ENCODE data around the gene NINL.

Gene NINL

DNA sequence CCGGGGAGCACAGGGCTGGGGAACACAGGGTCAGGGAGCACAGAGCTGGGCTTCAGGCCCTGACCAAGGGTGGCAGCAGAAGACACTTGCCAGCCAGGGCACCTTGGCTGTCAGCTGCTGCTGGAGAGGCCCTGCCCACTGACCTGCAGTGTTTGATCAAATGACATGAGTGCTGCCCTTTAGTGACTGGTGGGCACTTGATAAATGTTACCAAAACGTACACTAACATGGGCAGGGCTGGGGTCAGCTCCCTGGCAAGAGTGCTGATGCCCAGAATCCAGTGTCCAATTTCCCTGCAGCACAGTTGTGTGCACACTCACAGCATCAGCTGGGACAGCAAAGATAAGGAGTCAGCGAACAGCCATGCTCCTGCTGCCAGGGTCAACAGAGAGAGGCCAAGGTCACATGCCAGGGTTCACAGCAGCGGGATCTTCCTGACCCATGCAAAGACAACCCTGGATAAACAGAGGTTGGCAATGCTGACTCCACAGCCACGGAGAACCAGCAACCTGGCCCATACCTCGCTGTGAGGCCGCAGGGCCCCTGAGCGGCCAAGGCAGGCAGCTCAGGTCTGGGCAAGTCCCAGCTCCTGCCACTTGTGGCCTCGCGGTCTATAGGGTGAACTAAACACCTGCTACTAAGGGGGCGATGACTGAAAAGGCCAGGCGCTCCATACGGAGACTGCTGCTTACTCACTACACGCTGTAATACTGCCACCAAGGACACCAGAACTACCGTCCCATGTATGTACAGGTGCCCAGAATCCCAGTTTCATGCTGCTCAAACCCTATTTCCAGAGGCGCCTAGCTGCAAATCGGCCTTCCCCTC is 46.3 kb downstream of the NINL start:
- H3K27me3 Mint-ChIP-seq: no peaks in the 10 kb centered on the region
- no peak overlapping the region for H3K27ac Mint-ChIP-seq
- H3K4me3 Mint-ChIP-seq: no peak overlapping the region

DNA sequence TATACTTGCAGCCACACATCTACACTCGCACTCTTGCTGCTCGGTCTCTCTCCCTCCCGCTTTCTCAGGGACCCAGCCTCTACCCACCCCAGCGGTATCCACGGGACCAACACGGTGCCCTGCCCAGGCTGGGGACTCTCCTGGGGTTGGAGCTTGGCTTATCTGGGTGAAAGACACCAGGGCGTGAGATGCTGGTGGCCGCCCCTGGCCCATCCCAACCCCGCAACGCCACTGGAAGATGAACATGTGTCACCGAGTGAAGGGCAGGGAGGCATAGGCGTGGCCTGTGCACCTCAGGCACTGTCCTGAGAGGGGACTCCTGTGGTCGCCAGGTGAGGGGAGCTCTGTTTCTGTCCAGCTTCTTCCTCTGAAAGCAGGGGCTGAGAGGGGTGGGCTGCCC is 47.4 kb downstream of the NINL start:
- no peaks in the 10 kb centered on the region for H3K9me3 Mint-ChIP-seq

More for the DNA sequence above, 46.3 kb downstream of the NINL start:
- H3K4me1 Mint-ChIP-seq (ENCODE audit: low read depth): peaks cover 5% of the 10 kb centered on the region
- H3K36me3 Mint-ChIP-seq (ENCODE audit: low read depth): no peaks in the 10 kb centered on the region
- no peak for DNase-seq
- no peaks in the 10 kb centered on the region for H3K9me3 Mint-ChIP-seq

DNA sequence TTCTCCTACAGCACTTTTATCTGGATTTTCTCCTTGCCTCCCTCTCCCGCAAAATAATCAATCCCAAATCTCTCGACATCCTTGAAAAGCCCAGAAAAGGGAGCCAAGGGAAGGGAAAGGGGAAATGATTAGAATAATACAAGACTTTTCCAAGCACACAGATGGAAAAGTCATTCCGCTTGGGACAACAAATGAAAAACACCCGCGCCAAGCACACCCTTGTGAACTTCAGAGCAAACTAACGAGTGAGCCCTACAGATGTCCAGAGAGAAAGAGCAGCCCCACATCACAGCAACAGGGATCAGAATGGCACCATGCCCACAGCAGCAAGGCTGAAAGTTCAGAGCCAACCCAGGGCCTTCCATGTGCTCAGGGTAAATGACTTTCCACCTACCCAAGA is 49.6 kb downstream of the NINL start:
- Mint-ChIP-seq H3K36me3 (ENCODE audit: low read depth) (no peaks in the 10 kb centered on the region), H3K27me3 (no peaks in the 10 kb centered on the region), H3K4me3 (no peak overlapping the region), H3K9me3 (peaks cover under 1% of the 10 kb centered on the region), H3K4me1 (ENCODE audit: low read depth) (peaks cover 1% of the 10 kb centered on the region), H3K27ac (no peak overlapping the region)
- DNase-seq: no peak

More for the DNA sequence above, 47.4 kb downstream of the NINL start:
- H3K27me3 Mint-ChIP-seq: no peaks in the 10 kb centered on the region
- H3K36me3 Mint-ChIP-seq (ENCODE audit: low read depth): no peaks in the 10 kb centered on the region
- H3K27ac Mint-ChIP-seq: no peak overlapping the region
- no peak for DNase-seq
- peaks cover 5% of the 10 kb centered on the region for H3K4me1 Mint-ChIP-seq (ENCODE audit: low read depth)
- no peak overlapping the region for H3K4me3 Mint-ChIP-seq

DNA sequence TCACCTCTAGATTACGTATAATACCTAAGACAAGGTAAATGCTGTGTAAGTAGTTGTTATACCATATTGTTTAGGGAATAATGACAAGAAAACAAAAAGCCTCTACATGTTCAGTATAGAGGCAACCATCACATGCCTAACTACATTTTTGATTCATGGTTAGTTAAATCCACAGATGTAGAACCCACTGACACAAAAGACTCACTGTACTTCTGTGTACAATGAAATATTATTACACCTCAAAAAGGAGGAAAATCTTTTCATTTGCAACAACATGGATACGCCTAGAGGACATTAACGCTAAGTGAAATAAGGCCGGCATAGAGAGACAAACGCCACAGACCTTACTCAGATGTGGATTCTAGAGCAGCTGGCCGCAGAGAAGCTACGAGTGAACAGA is 50.5 kb downstream of the NINL start:
- Mint-ChIP-seq H3K4me1 (ENCODE audit: low read depth) (peaks cover 1% of the 10 kb centered on the region), H3K36me3 (ENCODE audit: low read depth) (no peaks in the 10 kb centered on the region), H3K9me3 (peaks cover 8% of the 10 kb centered on the region), H3K4me3 (no peak overlapping the region), H3K27ac (no peak overlapping the region), H3K27me3 (no peaks in the 10 kb centered on the region)
- DNase-seq: no peak

DNA sequence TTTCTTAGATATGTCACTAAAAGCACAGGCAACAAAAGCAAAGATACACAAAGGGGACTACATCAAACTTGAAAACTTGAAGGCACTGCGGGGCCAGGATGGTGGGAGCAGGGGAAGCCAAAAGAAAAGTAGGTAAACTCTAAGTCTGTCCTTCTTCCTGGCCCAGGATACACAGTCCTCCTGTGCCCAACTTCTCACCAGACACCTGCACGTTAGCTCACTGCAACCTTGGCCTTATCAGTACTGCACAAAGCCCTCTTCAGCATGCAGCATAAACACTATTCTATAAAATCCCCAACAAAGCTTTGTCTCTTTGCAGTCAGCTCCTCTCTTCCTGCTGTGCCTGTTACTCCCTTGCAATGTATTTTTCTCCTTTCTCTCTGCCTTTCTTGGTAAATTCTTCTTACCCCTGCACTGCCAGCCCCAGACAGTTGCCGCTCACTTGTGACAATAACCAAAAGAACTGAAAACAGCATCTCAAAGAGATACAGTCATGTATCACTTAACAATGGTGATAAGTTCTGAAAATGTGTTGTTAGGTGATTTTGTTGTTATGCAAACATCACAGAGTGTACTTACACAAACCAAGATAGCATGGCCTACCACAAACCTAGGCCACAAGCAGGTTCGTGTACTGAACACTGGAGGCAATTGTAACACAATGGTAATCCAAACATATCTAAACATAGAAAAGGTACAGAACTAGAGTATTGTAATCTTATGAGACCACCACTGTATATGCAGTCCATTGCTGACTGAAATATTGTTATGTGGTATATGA is 51.2 kb downstream of the NINL start:
- Mint-ChIP-seq H3K9me3 (peaks cover 8% of the 10 kb centered on the region), H3K36me3 (ENCODE audit: low read depth) (no peaks in the 10 kb centered on the region), H3K27me3 (no peaks in the 10 kb centered on the region), H3K4me3 (no peak overlapping the region), H3K4me1 (ENCODE audit: low read depth) (peaks cover 1% of the 10 kb centered on the region), H3K27ac (no peak overlapping the region)
- no peak for DNase-seq

DNA sequence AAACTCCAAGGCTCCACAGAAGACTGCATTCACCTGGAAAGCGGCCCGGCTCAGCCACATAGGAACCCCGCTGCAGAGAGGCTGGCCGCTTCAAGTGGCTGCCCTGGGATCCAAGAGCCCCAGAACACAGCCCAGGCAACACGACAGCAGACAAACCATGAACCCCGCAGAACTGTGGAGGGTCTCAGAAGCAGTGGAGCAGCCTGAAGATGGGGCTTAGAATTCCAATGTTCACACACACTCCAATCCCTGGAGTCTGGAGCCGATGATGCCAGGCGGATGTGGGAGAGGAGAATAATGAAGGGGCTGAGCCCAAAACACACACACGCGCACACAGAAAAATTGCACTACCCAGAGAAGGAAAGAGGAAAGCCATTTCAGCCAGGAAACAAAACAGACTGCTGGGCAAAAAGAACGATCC is 52.4 kb downstream of the NINL start:
- H3K27me3 Mint-ChIP-seq: no peaks in the 10 kb centered on the region
- no peaks in the 10 kb centered on the region for H3K36me3 Mint-ChIP-seq (ENCODE audit: low read depth)
- H3K27ac Mint-ChIP-seq: no peak overlapping the region
- peaks cover 8% of the 10 kb centered on the region for H3K9me3 Mint-ChIP-seq
- no peak overlapping the region for H3K4me3 Mint-ChIP-seq
- H3K4me1 Mint-ChIP-seq (ENCODE audit: low read depth): peaks cover 1% of the 10 kb centered on the region
- no peak for DNase-seq

DNA sequence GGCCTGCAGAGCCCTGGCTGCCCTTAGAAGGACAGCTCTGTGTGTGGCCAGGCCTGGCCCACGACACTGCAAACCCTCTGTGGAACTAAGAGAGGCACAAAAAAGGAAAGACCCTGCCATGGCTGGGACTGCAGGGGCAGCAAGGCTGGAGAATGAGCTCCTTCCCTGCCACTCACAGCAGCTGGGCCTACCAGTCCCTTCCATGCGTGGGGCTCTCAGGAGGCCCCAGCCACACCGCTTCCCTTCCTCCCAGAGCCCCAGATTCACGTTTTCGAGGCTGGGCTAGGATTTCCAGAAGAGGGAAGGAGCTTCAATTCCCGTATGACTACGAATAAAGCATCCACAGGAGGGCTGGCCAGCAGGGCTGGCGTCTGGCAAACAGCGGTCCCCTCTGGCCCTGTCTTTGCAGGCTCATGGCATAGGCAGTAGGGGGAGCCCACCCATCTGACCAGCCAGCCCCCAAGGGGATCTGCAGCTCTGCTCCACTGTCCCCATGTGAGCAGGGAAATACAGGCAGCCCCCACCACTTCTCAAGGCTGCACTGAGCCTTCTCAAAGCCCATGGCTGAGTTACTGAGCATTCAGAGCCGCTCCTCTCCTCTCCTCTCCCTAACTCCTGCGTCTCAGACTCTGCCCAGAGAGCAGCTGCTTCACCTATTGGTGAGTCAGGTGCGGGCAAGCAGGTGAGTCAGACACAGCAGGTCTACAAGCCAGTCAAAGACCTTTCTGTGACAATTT is 53.1 kb downstream of the NINL start:
- no peak for DNase-seq
- Mint-ChIP-seq H3K27me3 (no peaks in the 10 kb centered on the region), H3K4me1 (ENCODE audit: low read depth) (peaks cover 1% of the 10 kb centered on the region), H3K4me3 (no peak overlapping the region), H3K36me3 (ENCODE audit: low read depth) (no peaks in the 10 kb centered on the region), H3K9me3 (peaks cover 8% of the 10 kb centered on the region), H3K27ac (no peak overlapping the region)

DNA sequence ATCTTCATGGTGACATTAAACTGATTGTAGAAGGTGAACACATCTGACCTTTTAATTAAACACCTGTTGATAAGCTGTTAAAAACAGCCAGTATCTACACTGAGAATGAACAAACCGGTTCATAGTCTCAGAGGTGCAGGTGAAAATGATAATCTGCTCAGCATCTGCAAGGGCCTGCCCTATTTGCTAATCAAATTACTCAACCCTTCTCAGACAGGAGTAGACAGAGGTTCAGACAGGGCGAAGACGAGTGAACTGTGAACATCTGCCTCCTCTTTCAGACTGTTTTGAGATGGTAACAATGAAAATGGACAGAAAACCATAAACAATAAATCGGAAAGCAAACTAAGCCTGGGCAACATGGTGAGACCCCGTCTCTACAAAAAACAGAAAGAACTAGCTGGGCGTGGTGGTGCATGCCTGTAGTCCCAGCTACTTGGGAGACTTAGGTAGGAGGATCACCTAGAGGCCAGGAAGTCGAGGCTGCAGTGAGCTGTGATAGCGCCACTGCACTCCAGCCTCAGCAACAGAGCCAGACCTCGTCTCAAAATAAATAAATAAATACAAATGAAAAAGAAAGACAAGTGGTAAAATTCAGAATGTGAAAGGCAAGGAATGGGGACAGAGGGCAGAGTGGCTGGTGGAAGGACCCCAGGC is 55.9 kb downstream of the NINL start:
- Mint-ChIP-seq H3K36me3 (ENCODE audit: low read depth) (no peaks in the 10 kb centered on the region), H3K27me3 (no peaks in the 10 kb centered on the region), H3K27ac (no peak overlapping the region), H3K4me1 (ENCODE audit: low read depth) (peaks cover 1% of the 10 kb centered on the region), H3K4me3 (no peak overlapping the region), H3K9me3 (peaks cover 8% of the 10 kb centered on the region)
- DNase-seq: no peak

DNA sequence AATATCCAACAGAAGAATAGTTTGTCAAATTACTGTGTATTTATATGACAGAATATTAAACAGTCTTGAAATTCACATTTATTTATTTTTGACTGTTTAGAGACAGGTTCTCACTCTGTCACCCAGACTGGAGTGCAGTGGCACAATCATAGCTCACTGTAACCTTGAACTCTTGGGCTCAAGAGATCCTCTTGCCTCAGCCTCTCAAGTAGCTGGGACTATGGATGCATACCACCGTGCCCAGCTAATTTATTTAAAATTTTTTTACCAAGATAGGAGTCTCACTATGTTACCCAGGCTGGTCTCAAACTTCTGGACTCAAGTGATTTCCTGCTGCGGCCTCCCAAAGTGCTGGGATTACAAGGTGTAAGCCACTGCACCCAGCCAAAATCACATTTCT is 57.4 kb downstream of the NINL start:
- Mint-ChIP-seq H3K9me3 (peaks cover 8% of the 10 kb centered on the region), H3K27me3 (no peaks in the 10 kb centered on the region), H3K4me1 (ENCODE audit: low read depth) (no peaks in the 10 kb centered on the region), H3K27ac (no peak overlapping the region), H3K36me3 (ENCODE audit: low read depth) (no peaks in the 10 kb centered on the region), H3K4me3 (no peak overlapping the region)
- no peak for DNase-seq

DNA sequence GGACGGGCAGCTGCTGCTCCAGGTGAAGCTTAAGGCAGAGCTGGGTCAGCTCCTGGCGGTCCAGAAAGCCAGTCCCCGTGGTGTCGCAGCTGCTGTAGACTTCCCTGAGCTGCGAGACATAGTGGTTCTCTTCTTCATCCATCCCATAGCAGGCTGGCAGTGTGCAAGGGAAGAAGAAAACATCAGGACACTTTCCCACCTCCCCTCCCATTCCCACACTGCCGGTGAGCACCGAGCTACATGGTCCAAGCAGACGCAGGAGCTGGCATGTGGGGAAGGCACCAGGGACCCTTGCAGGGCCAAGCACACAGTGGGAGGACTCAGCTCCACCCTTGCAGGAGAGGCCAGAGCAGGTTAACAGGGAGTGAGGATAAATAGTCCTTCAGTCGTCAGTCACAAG is 58.9 kb downstream of the NINL start:
- Mint-ChIP-seq H3K4me3 (no peak overlapping the region), H3K36me3 (ENCODE audit: low read depth) (no peaks in the 10 kb centered on the region), H3K27ac (no peak overlapping the region), H3K4me1 (ENCODE audit: low read depth) (no peaks in the 10 kb centered on the region), H3K27me3 (no peaks in the 10 kb centered on the region), H3K9me3 (peaks cover 8% of the 10 kb centered on the region)
- no peak for DNase-seq

DNA sequence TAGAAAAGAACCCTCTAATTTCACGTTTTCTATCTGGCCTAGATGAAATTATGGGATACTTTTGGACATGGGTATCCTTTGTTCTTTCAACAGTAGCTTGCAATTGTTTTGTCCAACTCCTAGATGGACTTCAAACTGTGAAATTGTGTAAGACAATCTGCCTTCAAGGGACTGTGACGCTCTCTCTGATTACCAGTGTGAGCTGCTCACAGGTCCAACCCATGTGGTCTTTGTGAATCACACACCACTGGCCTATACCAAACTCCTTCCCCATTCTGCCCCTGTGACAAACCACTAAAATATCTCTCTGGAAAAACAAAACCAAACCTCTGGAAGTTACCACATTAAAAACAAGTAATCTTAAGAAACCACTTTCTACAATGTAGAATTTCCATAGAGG is 59.5 kb downstream of the NINL start:
- Mint-ChIP-seq H3K4me3 (no peak overlapping the region), H3K27me3 (no peaks in the 10 kb centered on the region), H3K9me3 (peaks cover 8% of the 10 kb centered on the region), H3K27ac (no peak overlapping the region), H3K36me3 (ENCODE audit: low read depth) (no peaks in the 10 kb centered on the region), H3K4me1 (ENCODE audit: low read depth) (no peaks in the 10 kb centered on the region)
- no peak for DNase-seq

DNA sequence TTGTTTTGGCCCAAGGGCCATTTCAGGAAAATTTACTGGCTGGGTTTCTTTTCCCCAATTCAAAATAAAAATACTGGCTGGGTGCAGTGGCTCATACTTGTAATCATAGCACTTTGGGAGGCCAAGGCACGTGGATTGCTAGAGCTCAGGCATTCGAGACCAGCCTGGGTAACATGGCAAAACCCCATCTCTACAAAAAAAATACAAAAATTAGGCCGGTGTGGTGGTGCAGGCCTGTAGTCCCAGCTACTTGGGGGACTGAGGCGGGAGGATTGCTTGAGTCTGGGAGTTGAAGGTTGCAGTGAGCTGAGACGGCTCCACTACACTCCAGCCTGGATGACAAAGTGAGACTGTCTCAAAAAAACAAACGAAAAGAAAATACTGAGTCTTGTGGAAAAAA is 60.0 kb downstream of the NINL start:
- DNase-seq: no peak
- Mint-ChIP-seq H3K4me3 (no peak overlapping the region), H3K36me3 (ENCODE audit: low read depth) (no peaks in the 10 kb centered on the region), H3K27me3 (no peaks in the 10 kb centered on the region), H3K4me1 (ENCODE audit: low read depth) (no peaks in the 10 kb centered on the region), H3K27ac (no peak overlapping the region), H3K9me3 (peaks cover 3% of the 10 kb centered on the region)

DNA sequence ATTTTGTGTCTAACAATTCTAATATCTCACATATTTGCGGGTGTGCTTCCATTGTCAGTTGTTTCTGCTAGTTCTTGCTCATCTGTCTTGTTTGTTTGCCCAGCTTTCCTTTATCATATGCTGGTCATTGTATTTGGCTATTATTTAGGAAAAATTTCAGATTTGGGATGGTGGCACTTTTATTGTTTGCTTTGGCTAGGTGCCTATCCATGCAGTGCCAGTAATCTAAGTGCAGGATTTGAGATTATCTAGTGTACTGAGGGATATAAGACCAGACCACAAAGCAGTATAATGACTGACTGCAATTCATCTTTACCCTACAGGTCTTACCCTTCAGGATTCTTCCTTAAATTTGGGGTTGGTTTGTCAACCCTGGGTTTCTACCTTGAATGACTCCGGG is 63.9 kb downstream of the NINL start:
- H3K27me3 Mint-ChIP-seq: no peaks in the 10 kb centered on the region
- H3K36me3 Mint-ChIP-seq (ENCODE audit: low read depth): peaks cover 7% of the 10 kb centered on the region
- peaks cover 4% of the 10 kb centered on the region for H3K9me3 Mint-ChIP-seq
- no peaks in the 10 kb centered on the region for H3K4me1 Mint-ChIP-seq (ENCODE audit: low read depth)
- no peak overlapping the region for H3K27ac Mint-ChIP-seq
- no peak for DNase-seq
- no peak overlapping the region for H3K4me3 Mint-ChIP-seq

DNA sequence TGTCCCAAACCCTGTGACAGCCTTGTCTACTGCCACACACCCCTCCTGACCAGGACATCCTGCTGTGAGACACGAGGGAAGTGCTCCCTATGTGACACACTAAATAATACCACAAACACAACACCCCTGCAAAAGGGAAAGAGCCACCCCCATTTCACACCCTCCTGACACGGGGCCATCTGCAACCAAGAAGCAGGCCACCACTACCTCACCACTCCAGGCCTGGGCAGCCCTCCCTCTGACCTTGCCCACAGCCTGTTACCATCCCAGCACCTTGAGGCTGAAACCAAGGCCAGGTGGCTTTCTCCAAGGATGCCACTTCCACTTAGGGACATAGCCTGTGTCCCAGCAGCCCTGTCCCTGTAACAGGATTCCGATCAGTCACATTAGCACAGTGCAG is 68.2 kb downstream of the NINL start:
- no peaks in the 10 kb centered on the region for H3K27me3 Mint-ChIP-seq
- peaks cover 32% of the 10 kb centered on the region for H3K36me3 Mint-ChIP-seq (ENCODE audit: low read depth)
- no peak for DNase-seq
- peaks cover 26% of the 10 kb centered on the region for H3K9me3 Mint-ChIP-seq
- H3K4me1 Mint-ChIP-seq (ENCODE audit: low read depth): no peaks in the 10 kb centered on the region
- H3K27ac Mint-ChIP-seq: no peak overlapping the region
- H3K4me3 Mint-ChIP-seq: no peak overlapping the region

Measured in activated T-cell treated with anti-CD3 and anti-CD28 coated beads, Interleukin-2, amount 50 U/mL, for 24 hours (primary cell).